SJCRH30 (cell line): ENCODE data around the gene TDRD7. TPM values are rescaled to one million over a fixed set of nuclear protein-coding genes. Genes with fewer than 3 reads are reported as not detected.
"Not testable (repeated sequence)": the region's sequence is repeated elsewhere in the genome, so short reads cannot be mapped to it uniquely, and the experiment has no call there.

Experiments used
- DNase-seq, 2 experiments: peaks; one replicate each; pipeline ENCODE4 v3.0.0-alpha.2; 2015 to 2020
- H3K27ac ChIP-seq: fragments of 250-450 bp; sonication (Bioruptor Pico); 2 replicates; pipeline ENCODE4 v1.5.1; 2020; ENCODE audit warnings: mild to moderate bottlenecking, moderate library complexity
- H3K27me3 ChIP-seq: fragments of 250-450 bp; sonication (Bioruptor Pico); 2 replicates; pipeline ENCODE4 v1.5.1; 2020; ENCODE audit warnings: mild to moderate bottlenecking, moderate library complexity
- H3K36me3 ChIP-seq: fragments of 250-450 bp; sonication (Bioruptor Pico); 2 replicates; pipeline ENCODE4 v1.5.1; 2020; ENCODE audit warnings: mild to moderate bottlenecking, moderate library complexity
- H3K4me1 ChIP-seq: fragments of 250-450 bp; sonication (Bioruptor Pico); 2 replicates; pipeline ENCODE4 v1.5.1; 2020; ENCODE audit warnings: mild to moderate bottlenecking, moderate library complexity
- H3K4me3 ChIP-seq: fragments of 250-450 bp; sonication (Bioruptor Pico); 2 replicates; pipeline ENCODE4 v1.5.1; 2020; ENCODE audit warnings: mild to moderate bottlenecking, moderate library complexity
- H3K9me3 ChIP-seq: fragments of 250-450 bp; sonication (Bioruptor Pico); replicated peaks from 2 replicates; pipeline ENCODE4 v1.5.1; 2020; ENCODE audit warnings: mild to moderate bottlenecking, moderate library complexity
- total RNA-seq: library from RNA; depleted of rRNA; stranded (reverse); fragments of >200 nt; shearing (Covaris generic); gene quantifications from 2 replicates; pipeline ENCODE4 v1.2.3, GENCODE V29; 2014

Gene TDRD7
- total RNA-seq, 1 experiment from 2014 or later, result 2.4 TPM

DNA sequence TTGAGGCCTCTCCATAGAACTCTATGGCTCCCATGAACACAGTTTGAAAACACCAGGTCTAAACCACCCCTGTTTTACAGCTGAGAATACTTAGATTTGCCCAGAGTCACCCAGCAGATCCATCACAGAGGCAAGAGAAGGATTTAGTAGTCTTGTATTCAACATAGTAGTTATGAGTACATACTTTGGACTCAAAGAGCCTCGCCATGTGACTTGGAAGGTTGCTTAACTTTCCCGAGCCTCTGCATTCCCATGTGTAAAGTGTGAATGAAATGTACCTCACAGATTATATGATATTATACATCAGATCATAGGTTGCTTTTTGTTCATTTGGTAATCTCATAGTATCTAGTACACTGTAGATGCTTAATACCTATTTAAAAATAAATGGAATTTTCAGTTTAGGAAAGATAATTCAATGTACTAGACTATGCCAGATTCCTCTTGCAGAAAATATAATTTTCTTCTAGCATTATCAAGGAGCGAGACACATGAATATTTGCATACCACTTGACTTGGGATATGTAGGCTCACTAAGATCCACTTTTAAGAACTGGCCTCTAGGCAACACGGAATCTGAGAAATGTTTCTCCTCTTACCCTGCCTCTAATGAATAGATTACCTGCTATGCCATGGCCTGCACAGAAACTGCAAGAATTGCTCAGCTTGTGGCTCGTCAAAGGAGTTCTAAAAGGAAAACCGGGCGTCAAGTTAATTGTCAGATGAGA is 18.6 kb downstream of the TDRD7 start:
- peaks cover 6% of the 10 kb centered on the region; the same call in 1 of the 2 replicates for H3K27me3 ChIP-seq
- no peaks in the 10 kb centered on the region for H3K4me1 ChIP-seq
- H3K4me3 ChIP-seq, result no peak overlapping the region
- no peak overlapping the region for H3K27ac ChIP-seq
- no peaks in the 10 kb centered on the region for H3K36me3 ChIP-seq
- H3K9me3 ChIP-seq, result no peaks in the 10 kb centered on the region
- no peak for DNase-seq

DNA sequence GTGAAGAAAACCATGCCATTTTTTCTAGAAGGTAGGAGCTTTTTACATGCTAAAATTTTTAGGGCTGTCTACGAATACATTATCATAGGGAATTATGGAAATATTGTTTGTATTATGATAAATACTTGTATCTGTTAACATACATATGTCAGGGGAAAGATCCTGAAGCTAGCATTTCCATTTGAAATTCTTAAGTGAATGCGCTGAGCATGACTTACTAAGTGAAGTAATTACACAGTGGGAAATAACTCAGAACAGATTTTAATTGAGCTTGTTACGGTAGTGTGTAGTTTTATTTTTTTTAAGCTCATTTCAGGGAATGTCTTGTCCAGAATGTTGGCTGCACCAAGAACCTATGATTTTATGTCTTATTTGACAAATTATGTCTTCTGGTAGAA is 19.1 kb downstream of the TDRD7 start:
- Histone ChIP-seq H3K4me1 (no peaks in the 10 kb centered on the region), H3K9me3 (no peaks in the 10 kb centered on the region), H3K4me3 (no peak overlapping the region), H3K27me3 (peaks cover 6% of the 10 kb centered on the region; the same call in 1 of the 2 replicates), H3K27ac (no peak overlapping the region), H3K36me3 (no peaks in the 10 kb centered on the region)
- DNase-seq, result no peak

DNA sequence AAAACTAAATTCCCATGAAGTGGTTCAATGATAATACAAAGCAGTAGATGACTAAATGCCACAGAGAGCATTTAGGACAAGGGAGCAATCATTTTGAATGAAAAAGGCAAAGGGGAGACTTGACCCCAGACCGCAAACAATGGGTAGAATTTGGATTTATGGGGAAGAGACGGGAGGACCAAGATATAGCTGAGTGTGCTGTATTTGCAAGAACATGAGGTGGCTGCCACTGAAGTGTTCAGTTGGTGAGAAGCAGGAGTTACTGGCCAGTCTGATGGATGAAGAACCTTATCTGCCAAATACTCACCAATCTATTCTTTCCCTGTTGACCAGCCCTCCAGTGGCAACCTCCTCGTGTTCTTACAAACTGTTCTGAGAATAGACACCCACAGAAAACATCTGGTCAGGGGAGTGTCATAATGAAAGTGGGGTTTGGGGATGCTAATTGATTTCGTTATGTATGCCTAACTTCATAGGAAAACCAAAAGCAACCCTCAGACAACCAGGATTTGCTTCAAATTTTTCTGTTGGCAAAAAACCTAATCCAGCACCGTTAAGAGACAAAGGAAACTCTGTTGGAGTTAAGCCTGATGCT is 19.8 kb downstream of the TDRD7 start:
- Histone ChIP-seq H3K36me3 (no peaks in the 10 kb centered on the region), H3K4me3 (no peak overlapping the region), H3K27me3 (peaks cover 6% of the 10 kb centered on the region; the same call in 1 of the 2 replicates), H3K27ac (no peak overlapping the region), H3K4me1 (no peaks in the 10 kb centered on the region), H3K9me3 (no peaks in the 10 kb centered on the region)
- peak in 1 of 2 experiments; percentile 3 for DNase-seq

DNA sequence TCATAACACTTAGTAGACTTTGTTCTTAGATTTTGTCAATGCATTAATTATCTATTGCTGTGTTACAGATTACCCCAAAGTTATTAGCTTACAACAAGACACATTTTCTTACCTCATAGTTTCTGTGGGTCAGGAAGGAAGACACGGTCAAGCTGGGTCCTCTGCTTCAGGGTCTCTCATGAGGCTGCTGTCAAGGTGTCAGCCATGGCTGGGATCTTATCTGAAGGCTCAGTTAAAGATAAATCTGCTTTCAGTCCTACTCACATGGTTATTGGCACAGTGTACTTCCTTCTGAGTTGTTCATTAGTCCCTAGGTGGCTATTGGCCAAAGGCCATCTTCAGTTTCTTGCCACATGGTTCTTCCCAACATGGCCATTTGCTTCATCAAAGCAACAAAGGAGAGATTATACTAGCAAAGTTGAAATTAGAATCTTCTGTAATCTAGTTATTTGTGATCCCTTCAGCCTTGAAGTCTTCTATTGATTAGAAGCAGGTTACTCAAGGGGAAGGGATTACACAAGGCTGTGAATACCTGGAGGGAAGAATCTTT is 25.2 kb downstream of the TDRD7 start:
- H3K9me3 ChIP-seq, result no peaks in the 10 kb centered on the region

DNA sequence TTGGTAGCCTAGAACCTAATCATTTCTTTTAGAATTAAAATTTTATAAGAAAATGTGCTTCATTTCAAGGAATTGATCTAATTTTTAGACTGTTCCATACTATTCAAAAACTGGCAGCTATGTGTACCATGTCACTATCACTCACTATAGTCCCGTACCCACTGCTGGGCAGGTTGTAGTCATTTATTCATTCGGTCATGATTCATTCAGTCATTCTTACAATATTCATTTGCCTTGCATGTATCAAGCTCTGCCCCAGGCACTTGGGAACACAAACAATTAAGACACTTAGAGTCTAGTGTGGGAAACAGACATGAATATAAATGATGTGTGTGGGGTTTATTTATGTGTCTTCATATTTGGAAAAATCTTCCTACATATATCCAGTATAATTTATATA is 26.4 kb downstream of the TDRD7 start:
- H3K27ac ChIP-seq, result no peak overlapping the region
- no peaks in the 10 kb centered on the region for H3K27me3 ChIP-seq
- no peaks in the 10 kb centered on the region for H3K9me3 ChIP-seq
- H3K4me3 ChIP-seq, result no peak overlapping the region
- no peaks in the 10 kb centered on the region for H3K36me3 ChIP-seq
- 0 out of 2 replicates have a peak, but pooled peaks cover 4% of the 10 kb centered on the region for H3K4me1 ChIP-seq
- DNase-seq, result no peak

More for the DNA sequence above, 25.2 kb downstream of the TDRD7 start:
- H3K27me3 ChIP-seq, result no peaks in the 10 kb centered on the region
- no peaks in the 10 kb centered on the region for H3K36me3 ChIP-seq
- no peak overlapping the region for H3K27ac ChIP-seq
- H3K4me3 ChIP-seq, result no peak overlapping the region
- DNase-seq, result no peak
- H3K4me1 ChIP-seq, result 0 out of 2 replicates have a peak, but pooled peaks cover 4% of the 10 kb centered on the region

DNA sequence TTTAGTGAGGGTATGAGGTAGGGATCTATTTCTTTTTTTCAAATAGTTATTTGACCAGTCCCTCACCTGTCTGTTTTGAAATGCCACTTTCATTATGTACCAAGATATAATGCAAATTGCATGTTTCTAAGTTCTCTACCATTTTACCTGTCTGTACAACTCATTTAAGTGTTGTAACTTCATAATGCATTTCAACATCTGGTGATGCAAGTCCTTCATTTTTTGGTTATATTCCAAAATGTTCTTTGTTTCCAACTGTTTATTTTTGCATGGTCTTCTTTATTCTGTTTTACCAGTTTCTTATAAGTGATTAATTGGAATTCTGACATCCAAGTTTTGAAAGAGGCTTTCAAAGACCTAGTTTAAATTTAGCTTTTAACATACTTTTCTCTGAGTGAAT is 26.8 kb downstream of the TDRD7 start:
- Histone ChIP-seq H3K27ac (no peak overlapping the region), H3K27me3 (no peaks in the 10 kb centered on the region), H3K4me1 (0 out of 2 replicates have a peak, but pooled peaks cover 4% of the 10 kb centered on the region), H3K4me3 (no peak overlapping the region), H3K36me3 (no peaks in the 10 kb centered on the region), H3K9me3 (no peaks in the 10 kb centered on the region)
- DNase-seq, result no peak

DNA sequence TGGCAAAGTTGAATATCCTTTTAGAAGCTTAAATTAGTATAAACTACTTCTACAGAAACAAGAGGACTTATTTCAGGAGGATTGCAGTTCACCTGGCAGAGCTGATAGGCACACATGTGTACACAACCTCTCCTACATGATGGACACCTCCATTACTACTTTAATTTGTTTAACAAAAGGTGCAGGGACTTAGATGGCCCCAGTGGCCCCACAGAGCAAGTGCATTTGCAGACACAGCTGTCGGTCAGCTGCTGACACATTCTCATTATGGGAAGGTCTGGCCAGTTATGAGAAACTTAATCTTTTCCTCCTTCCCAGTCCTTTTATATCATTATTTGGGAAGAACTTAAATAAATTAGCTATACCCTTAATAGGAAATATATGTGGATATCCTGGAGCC is 28.3 kb downstream of the TDRD7 start:
- H3K4me1 ChIP-seq, result 0 out of 2 replicates have a peak, but pooled peaks cover 4% of the 10 kb centered on the region
- H3K9me3 ChIP-seq, result no peaks in the 10 kb centered on the region
- H3K27ac ChIP-seq, result no peak overlapping the region
- no peaks in the 10 kb centered on the region for H3K27me3 ChIP-seq
- no peak overlapping the region for H3K4me3 ChIP-seq
- peak in 1 of 2 experiments; percentile 20 for DNase-seq
- no peaks in the 10 kb centered on the region for H3K36me3 ChIP-seq

DNA sequence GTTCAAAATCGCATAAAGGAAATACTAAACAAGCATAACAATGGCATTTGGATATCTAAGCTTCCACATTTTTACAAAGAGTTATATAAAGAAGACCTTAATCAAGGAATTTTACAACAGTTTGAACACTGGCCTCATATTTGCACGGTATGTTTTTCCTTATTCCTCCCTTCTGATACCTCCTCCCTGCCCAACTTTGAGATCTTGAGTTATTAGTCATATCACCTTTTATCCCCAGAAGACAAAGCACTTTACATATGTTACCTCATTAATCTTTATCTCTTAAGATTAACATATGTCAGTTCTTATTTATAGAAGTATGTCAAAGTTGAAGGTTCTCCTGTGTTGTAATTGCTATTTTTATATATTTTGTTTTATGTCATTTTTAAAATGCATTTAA is 29.8 kb downstream of the TDRD7 start:
- 0 out of 2 replicates have a peak, but pooled peaks cover 4% of the 10 kb centered on the region for H3K4me1 ChIP-seq
- H3K4me3 ChIP-seq, result no peak overlapping the region
- H3K9me3 ChIP-seq, result no peaks in the 10 kb centered on the region
- no peak for DNase-seq
- H3K36me3 ChIP-seq, result no peaks in the 10 kb centered on the region
- H3K27me3 ChIP-seq, result no peaks in the 10 kb centered on the region
- H3K27ac ChIP-seq, result no peak overlapping the region

DNA sequence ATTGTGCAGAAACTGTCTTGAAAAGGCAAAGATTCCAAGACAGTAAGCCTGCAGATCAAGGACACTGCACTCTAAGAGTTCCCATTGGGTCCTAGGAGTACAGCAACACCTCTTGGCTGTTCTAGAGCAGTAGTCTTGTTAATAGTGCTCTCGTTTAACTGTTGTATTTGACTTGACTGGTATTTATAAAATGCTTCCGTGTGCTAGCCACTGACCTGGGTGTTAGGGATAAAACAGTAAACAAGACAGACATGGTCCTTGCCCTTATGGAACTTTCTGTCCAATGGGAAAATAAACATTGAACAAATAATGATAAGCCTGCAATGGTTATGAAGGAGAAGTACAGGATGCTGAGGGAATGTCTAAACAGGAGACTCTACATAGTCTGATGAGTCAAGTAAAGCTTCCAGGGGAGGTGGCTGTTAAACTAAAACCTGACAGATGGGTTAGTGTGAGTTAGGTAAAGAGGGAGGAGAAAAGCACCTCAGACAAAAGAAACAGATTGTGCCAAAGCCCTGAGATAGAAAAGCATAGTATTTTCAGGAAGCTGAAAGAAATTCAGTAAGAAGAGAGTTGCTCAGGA is 33.3 kb downstream of the TDRD7 start:
- no peak for DNase-seq
- Histone ChIP-seq H3K27me3 (no peaks in the 10 kb centered on the region), H3K4me3 (no peak overlapping the region), H3K27ac (no peak overlapping the region), H3K9me3 (no peaks in the 10 kb centered on the region), H3K4me1 (0 out of 2 replicates have a peak, but pooled peaks cover 4% of the 10 kb centered on the region), H3K36me3 (no peaks in the 10 kb centered on the region)

DNA sequence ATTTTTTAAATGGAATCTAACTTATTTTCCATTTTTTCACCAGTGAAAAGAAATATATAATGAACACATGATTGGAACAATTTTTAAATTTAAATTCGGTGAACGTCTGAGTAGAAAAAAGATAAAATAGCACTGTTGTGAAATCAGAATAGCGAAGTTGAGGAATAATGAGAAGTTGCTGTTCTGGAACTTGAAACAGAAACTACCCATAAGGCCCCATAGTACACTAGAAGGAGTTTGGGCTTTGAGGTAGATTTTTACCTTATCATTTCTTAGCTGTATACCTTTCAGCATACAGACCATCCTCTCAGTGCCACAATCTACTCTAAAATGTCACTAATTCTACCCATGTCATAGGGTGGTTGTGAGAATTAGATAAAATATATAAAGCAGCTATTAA is 35.1 kb downstream of the TDRD7 start:
- Histone ChIP-seq H3K9me3 (no peaks in the 10 kb centered on the region), H3K27ac (no peak overlapping the region), H3K4me1 (no peaks in the 10 kb centered on the region), H3K27me3 (no peaks in the 10 kb centered on the region), H3K4me3 (no peak overlapping the region), H3K36me3 (no peaks in the 10 kb centered on the region)
- no peak for DNase-seq

DNA sequence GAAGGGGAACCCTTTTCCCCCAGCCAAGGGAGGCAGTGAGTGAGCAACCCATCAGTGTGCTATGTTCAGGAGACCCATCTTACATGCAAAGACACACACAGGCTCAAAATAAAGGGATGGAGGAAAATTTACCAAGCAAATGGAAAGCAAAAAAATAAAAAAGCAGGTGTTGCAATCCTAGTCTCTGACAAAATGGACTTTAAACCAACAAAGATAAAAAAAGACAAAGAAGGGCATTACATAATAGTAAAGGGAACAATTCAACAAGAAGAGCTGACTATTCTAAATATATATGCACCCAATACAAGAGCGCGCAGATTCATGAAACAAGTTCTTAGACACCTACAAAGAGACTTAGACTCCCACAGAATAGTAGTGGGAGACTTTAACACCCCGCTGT is 41.7 kb downstream of the TDRD7 start:
- not testable (repeated sequence) for H3K4me3 ChIP-seq, H3K9me3 ChIP-seq, H3K36me3 ChIP-seq, H3K4me1 ChIP-seq, H3K27ac ChIP-seq, H3K27me3 ChIP-seq, DNase-seq

DNA sequence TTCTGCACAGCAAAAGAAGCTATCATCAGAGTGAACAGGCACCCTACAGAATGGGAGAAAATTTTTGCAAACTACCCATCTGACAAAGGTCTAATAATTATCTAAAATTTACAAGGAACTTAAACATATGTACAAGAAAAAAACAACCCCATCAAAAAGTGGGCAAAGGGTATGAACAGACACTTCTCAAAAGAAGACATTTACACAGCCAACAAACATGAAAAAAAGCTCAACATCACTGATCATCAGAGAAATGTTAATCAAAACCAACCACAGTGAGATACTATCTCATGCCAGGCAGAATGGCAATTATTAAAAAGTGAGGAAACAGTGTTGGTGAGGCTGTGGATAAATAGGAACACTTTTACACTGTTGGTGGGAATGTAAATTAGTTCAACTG is 44.9 kb downstream of the TDRD7 start:
- not testable (repeated sequence) for H3K4me1 ChIP-seq, H3K9me3 ChIP-seq, H3K27ac ChIP-seq, H3K36me3 ChIP-seq, H3K4me3 ChIP-seq, DNase-seq, H3K27me3 ChIP-seq

DNA sequence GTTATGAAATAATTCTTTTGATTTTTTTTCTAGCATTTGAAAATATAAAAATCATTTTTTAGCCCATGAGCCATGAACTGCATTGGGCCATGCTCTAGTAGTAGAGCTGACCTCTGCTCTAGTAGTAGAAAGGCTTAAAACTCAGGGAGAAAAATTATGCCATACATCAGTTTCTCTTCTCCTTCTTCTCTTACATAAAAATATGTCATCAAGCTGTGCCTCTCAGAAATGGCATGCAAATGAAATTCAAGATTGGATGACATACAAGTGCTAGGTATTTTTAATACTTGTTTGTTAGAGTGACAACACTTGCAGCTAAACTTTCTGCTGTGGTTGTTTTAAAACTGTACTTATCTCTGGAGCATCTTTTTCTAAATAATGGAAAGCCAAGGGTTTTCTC is 47.4 kb downstream of the TDRD7 start:
- DNase-seq, result no peak
- no peaks in the 10 kb centered on the region for H3K4me1 ChIP-seq
- no peaks in the 10 kb centered on the region for H3K36me3 ChIP-seq
- H3K27me3 ChIP-seq, result no peaks in the 10 kb centered on the region; the same call in 1 of the 2 replicates
- H3K9me3 ChIP-seq, result no peaks in the 10 kb centered on the region
- no peak overlapping the region for H3K27ac ChIP-seq
- H3K4me3 ChIP-seq, result no peak overlapping the region

DNA sequence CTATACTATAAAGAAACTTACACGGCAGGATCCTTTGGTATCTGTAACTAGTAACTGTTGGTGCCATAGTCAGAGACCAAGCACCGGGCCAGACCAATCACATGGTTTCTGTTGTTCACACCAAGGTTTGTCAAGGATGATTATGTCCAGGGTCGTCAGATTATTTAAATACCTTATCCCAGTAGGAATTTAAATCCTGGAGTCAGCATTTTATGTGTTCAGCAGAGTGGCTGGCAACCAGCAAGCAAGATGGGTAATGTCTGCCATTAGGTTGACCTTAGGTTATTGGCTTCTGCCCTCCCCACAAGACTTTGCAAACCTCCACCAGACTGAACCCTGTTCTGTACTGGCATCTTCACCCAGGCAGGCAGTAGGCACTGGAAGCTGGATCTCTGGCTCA is 50.3 kb downstream of the TDRD7 start:
- no peak overlapping the region for H3K27ac ChIP-seq
- H3K4me3 ChIP-seq, result no peak overlapping the region
- no peaks in the 10 kb centered on the region for H3K36me3 ChIP-seq
- H3K9me3 ChIP-seq, result no peaks in the 10 kb centered on the region
- no peak for DNase-seq
- no peaks in the 10 kb centered on the region; the same call in 1 of the 2 replicates for H3K27me3 ChIP-seq
- no peaks in the 10 kb centered on the region for H3K4me1 ChIP-seq

DNA sequence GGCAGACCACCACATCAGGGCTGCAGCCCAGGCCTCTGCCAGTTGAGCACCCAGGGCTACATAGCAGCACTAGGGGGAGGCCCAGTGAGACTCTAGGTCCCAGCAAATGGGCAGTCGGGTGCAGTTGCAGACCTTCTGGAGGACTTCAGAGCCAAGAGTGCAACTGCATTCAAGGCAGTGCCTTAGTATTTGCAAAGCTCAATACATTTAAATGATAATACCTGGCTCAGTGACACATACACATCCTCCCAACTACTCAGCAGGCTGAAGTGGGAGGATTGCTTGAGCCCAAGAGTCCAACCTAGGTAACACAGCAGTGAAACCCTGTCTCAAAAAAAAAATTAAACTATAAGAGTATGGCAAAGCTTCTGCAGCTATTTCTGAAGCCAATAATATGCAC is 51.0 kb downstream of the TDRD7 start:
- no peak overlapping the region for H3K27ac ChIP-seq
- H3K4me3 ChIP-seq, result no peak overlapping the region
- DNase-seq, result no peak
- no peaks in the 10 kb centered on the region for H3K9me3 ChIP-seq
- H3K4me1 ChIP-seq, result no peaks in the 10 kb centered on the region
- no peaks in the 10 kb centered on the region; the same call in 1 of the 2 replicates for H3K27me3 ChIP-seq
- H3K36me3 ChIP-seq, result no peaks in the 10 kb centered on the region
